Uterus (tissue), 4 donors: ENCODE data around the gene NSG1. TPM values are rescaled to one million over a fixed set of nuclear protein-coding genes. Genes with fewer than 3 reads are reported as not detected.

ENCODE experiments used
- DNase-seq, 2 donors: peaks; one replicate each; pipeline ENCODE4 v3.0.0-alpha.2; 2019 to 2020
- H3K27ac ChIP-seq, 2 donors: fragments of 200-600 bp; sonication (generic); 1 replicate in 1 of 2; 2 replicates in 1 of 2; pipeline ENCODE4 v1.5.1; 2016 to 2018
- H3K27me3 ChIP-seq, 2 donors: fragments of 200-600 bp; sonication (generic); one replicate each; pipeline ENCODE4 v1.5.1; 2018 to 2019; ENCODE audit warnings: control low read depth in 1 of 2
- H3K36me3 ChIP-seq, 2 donors: fragments of 200-600 bp; sonication (generic); one replicate each; pipeline ENCODE4 v1.5.1; 2019; ENCODE audit warnings: control low read depth in 1 of 2
- H3K4me1 ChIP-seq, 2 donors: fragments of 200-600 bp; sonication (generic); one replicate each; pipeline ENCODE4 v1.5.1; 2018 to 2019; ENCODE audit warnings: control low read depth in 1 of 2
- H3K4me3 ChIP-seq, 2 donors: fragments of 200-600 bp; sonication (generic); 1 replicate in 1 of 2; 2 replicates in 1 of 2; pipeline ENCODE4 v1.5.1; 2018 to 2019; ENCODE audit warnings: mild to moderate bottlenecking in 1 of 2
- H3K9me3 ChIP-seq, 2 donors: fragments of 200-600 bp; sonication (generic); one replicate each; pipeline ENCODE4 v1.5.1; 2019; ENCODE audit warnings: control low read depth in 1 of 2
- CTCF ChIP-seq, 4 experiments: fragments of 200-600 bp in 2 of 4; fragments of 450-650 bp in 2 of 4; sonication (generic) in 2 of 4; IDR thresholded peaks; one replicate each; pipeline ENCODE4 v1.5.1; 2016 to 2019; ENCODE audit warnings: antibody characterized with exemption in 4 of 4, mild to moderate bottlenecking in 2 of 4, moderate library complexity in 1 of 4
- POLR2A ChIP-seq, 2 donors: fragments of 450-650 bp; IDR thresholded peaks; one replicate each; pipeline ENCODE4 v1.6.1; 2016; ENCODE audit warnings: antibody characterized with exemption in 2 of 2, mild to moderate bottlenecking in 1 of 2, moderate library complexity in 1 of 2
- intact Hi-C: fragments of 100-400 bp; cut with DNase I; formaldehyde crosslinking; loops from one replicate; pipeline ENCODE4 v1.15.1; 2023; ENCODE audit warnings: low total_unique reads
- total RNA-seq, 4 donors: library from RNA; depleted of rRNA in 3 of 4; stranded (reverse); fragments of >200 nt in 3 of 4; gene quantifications; one replicate each; pipeline versions ENCODE4 v1.1.0 to v1.2.4, GENCODE V29; 2014 to 2023
- donor health status: DM: yes; HTN: yes; CAD: no.

Gene NSG1
- total RNA-seq, 4 donors from 2014 or later, result 3.6 to 11.2 (median 3.8) TPM; not detected in 1

- TF ChIP-seq POLR2A (IDR thresholded peaks at IDR 0.05) (no peak), CTCF (IDR thresholded peaks at IDR 0.05) (no peak)
- Histone ChIP-seq H3K27me3 (no peaks in the 10 kb centered on the region), H3K36me3 (no peaks in the 10 kb centered on the region), H3K9me3 (no peaks in the 10 kb centered on the region), H3K4me3 (no peak overlapping the region), H3K4me1 (no peaks in the 10 kb centered on the region), H3K27ac (no peak overlapping the region)
- DNase-seq, result no peak
- intact Hi-C loops, result no loop called here
Measured at GRCh38 chr4:4408576-4409335, 21.9 kb downstream of the NSG1 start.

- no peaks in the 10 kb centered on the region for H3K36me3 ChIP-seq
- intact Hi-C loops, result no loop called here
- TF ChIP-seq POLR2A (IDR thresholded peaks at IDR 0.05), result no peak
- TF ChIP-seq CTCF (IDR thresholded peaks at IDR 0.05), result no peak
- no peaks in the 10 kb centered on the region for H3K4me1 ChIP-seq
- H3K9me3 ChIP-seq, result no peaks in the 10 kb centered on the region
- no peak overlapping the region for H3K4me3 ChIP-seq
- no peak overlapping the region for H3K27ac ChIP-seq
- no peaks in the 10 kb centered on the region for H3K27me3 ChIP-seq
- no peak for DNase-seq
Measured at GRCh38 chr4:4409416-4410115, 22.7 kb downstream of the NSG1 start.

GRCh38 chr4:4410271-4410670 is 23.4 kb downstream of the NSG1 start:
- Histone ChIP-seq H3K4me3 (no peak overlapping the region), H3K36me3 (no peaks in the 10 kb centered on the region), H3K9me3 (no peaks in the 10 kb centered on the region), H3K27me3 (no peaks in the 10 kb centered on the region), H3K4me1 (no peaks in the 10 kb centered on the region), H3K27ac (no peak overlapping the region)
- no peak for DNase-seq
- intact Hi-C loops, result no loop called here
- TF ChIP-seq POLR2A (IDR thresholded peaks at IDR 0.05), result no peak
- no peak for TF ChIP-seq CTCF (IDR thresholded peaks at IDR 0.05)

- TF ChIP-seq POLR2A (IDR thresholded peaks at IDR 0.05), result no peak
- no peak for TF ChIP-seq CTCF (IDR thresholded peaks at IDR 0.05)
- no peak for DNase-seq
- intact Hi-C loops, result no loop called here
Measured at GRCh38 chr4:4411906-4412305, 25.0 kb downstream of the NSG1 start.

GRCh38 chr4:4412641-4413372 is 25.9 kb downstream of the NSG1 start:
- no peaks in the 10 kb centered on the region for H3K27me3 ChIP-seq
- DNase-seq, result no peak
- no peak for TF ChIP-seq POLR2A (IDR thresholded peaks at IDR 0.05)
- TF ChIP-seq CTCF (IDR thresholded peaks at IDR 0.05), result no peak
- H3K36me3 ChIP-seq, result no peaks in the 10 kb centered on the region
- intact Hi-C loops, result no loop called here
- no peaks in the 10 kb centered on the region for H3K4me1 ChIP-seq
- H3K27ac ChIP-seq, result no peak overlapping the region
- no peaks in the 10 kb centered on the region for H3K9me3 ChIP-seq
- H3K4me3 ChIP-seq, result no peak overlapping the region

More at GRCh38 chr4:4411906-4412305, 25.0 kb downstream of the NSG1 start:
- Histone ChIP-seq H3K27ac (no peak overlapping the region), H3K36me3 (no peaks in the 10 kb centered on the region), H3K9me3 (no peaks in the 10 kb centered on the region), H3K4me3 (no peak overlapping the region), H3K27me3 (no peaks in the 10 kb centered on the region), H3K4me1 (no peaks in the 10 kb centered on the region)
